WTC11 (cell line): ENCODE measurements around the gene IFNL2. TPM values are rescaled to one million over a fixed set of nuclear protein-coding genes. Genes with fewer than 3 reads are reported as not detected.

Source experiments
- ATF2 ChIP-seq: sonication (generic); formaldehyde crosslinking; IDR thresholded peaks from 2 replicates; pipeline ENCODE4 v1.8.1; 2022; ENCODE audit warnings: low read depth, missing genetic modification reagents, borderline replicate concordance
- CTCF ChIP-seq: fragments of 200-600 bp; IDR thresholded peaks from 2 replicates; pipeline ENCODE4 v1.8.0; 2022; ENCODE audit warnings: antibody characterized with exemption
- E2F4 ChIP-seq: sonication (generic); formaldehyde crosslinking; IDR thresholded peaks from 2 replicates; pipeline ENCODE4 v1.8.1; 2022; ENCODE audit warnings: low read depth, mild to moderate bottlenecking, moderate library complexity, missing genetic modification reagents, borderline replicate concordance
- ETV6 ChIP-seq: sonication (generic); formaldehyde crosslinking; IDR thresholded peaks from 2 replicates; pipeline ENCODE4 v1.8.1; 2022; ENCODE audit warnings: mild to moderate bottlenecking, missing genetic modification reagents
- FOXK1 ChIP-seq: sonication (generic); formaldehyde crosslinking; IDR thresholded peaks from 2 replicates; pipeline ENCODE4 v1.8.0; 2022; ENCODE audit warnings: mild to moderate bottlenecking, moderate library complexity, missing genetic modification reagents
- GTF2I ChIP-seq: fragments of 250-450 bp; sonication (Bioruptor Pico); conservative IDR thresholded peaks from 2 replicates; pipeline ENCODE4 v1.4.0; 2021; ENCODE audit warnings: mild to moderate bottlenecking
- JAZF1 ChIP-seq: fragments of 250-450 bp; sonication (Bioruptor Pico); IDR thresholded peaks from 2 replicates; pipeline ENCODE4 v1.9.0; 2021; ENCODE audit warnings: moderate library complexity, mild to moderate bottlenecking, inconsistent platforms
- KAT7 ChIP-seq: sonication (generic); formaldehyde crosslinking; IDR thresholded peaks from 2 replicates; pipeline ENCODE4 v1.8.1; 2023; ENCODE audit warnings: missing genetic modification reagents, mild to moderate bottlenecking, borderline replicate concordance
- MXD4 ChIP-seq: fragments of 250-450 bp; sonication (Bioruptor Pico); IDR thresholded peaks from 2 replicates; pipeline ENCODE4 v1.8.0; 2021; ENCODE audit warnings: mild to moderate bottlenecking, moderate library complexity, borderline replicate concordance
- NFATC4 ChIP-seq: fragments of 250-450 bp; sonication (Bioruptor Pico); IDR thresholded peaks from 2 replicates; pipeline ENCODE4 v1.9.0; 2021; ENCODE audit warnings: mild to moderate bottlenecking
- NR2C2 ChIP-seq: sonication (generic); formaldehyde crosslinking; IDR thresholded peaks from 2 replicates; pipeline ENCODE4 v1.8.0; 2022; ENCODE audit warnings: mild to moderate bottlenecking, missing genetic modification reagents
- NR3C1 ChIP-seq: sonication (generic); formaldehyde crosslinking; conservative IDR thresholded peaks from 2 replicates; pipeline ENCODE4 v1.8.1; 2023; ENCODE audit warnings: low read depth, mild to moderate bottlenecking, missing genetic modification reagents
- SP1 ChIP-seq: sonication (generic); formaldehyde crosslinking; conservative IDR thresholded peaks from 2 replicates; pipeline ENCODE4 v1.8.1; 2022; ENCODE audit warnings: missing genetic modification reagents
- TEAD4 ChIP-seq: sonication (generic); formaldehyde crosslinking; IDR thresholded peaks from 2 replicates; pipeline ENCODE4 v1.8.0; 2022; ENCODE audit warnings: mild to moderate bottlenecking, missing genetic modification reagents
- ZBTB21 ChIP-seq: sonication (generic); formaldehyde crosslinking; IDR thresholded peaks from 2 replicates; pipeline ENCODE4 v1.8.1; 2023; ENCODE audit warnings: mild to moderate bottlenecking, missing genetic modification reagents, borderline replicate concordance
- ZNF232 ChIP-seq: sonication (generic); formaldehyde crosslinking; IDR thresholded peaks from 2 replicates; pipeline ENCODE4 v1.8.0; 2022; ENCODE audit warnings: mild to moderate bottlenecking, missing genetic modification reagents
- ZNF396 ChIP-seq: fragments of 250-450 bp; sonication (Bioruptor Pico); IDR thresholded peaks from 2 replicates; pipeline ENCODE4 v1.8.0; 2021; ENCODE audit warnings: mild to moderate bottlenecking, moderate library complexity, borderline replicate concordance
- ZNF423 ChIP-seq: fragments of 250-450 bp; sonication (Bioruptor Pico); IDR thresholded peaks from 2 replicates; pipeline ENCODE4 v2.1.2; 2022; ENCODE audit warnings: mild to moderate bottlenecking, moderate library complexity
- ZNF512 ChIP-seq: sonication (generic); formaldehyde crosslinking; IDR thresholded peaks from 2 replicates; pipeline ENCODE4 v1.8.1; 2022; ENCODE audit warnings: missing genetic modification reagents, borderline replicate concordance
- total RNA-seq: library from RNA; stranded (reverse); gene quantifications from 3 replicates; pipeline ENCODE4 v1.2.3, GENCODE V29; 2021
- TF ChIP-seq, protein P1 (sequence below): sonication (generic); formaldehyde crosslinking; IDR thresholded peaks from 2 replicates; pipeline ENCODE4 v1.8.0; 2022; ENCODE audit warnings: mild to moderate bottlenecking, missing genetic modification reagents
- TF ChIP-seq, protein P2 (sequence below): sonication (generic); formaldehyde crosslinking; IDR thresholded peaks from 2 replicates; pipeline ENCODE4 v1.8.0; 2022; ENCODE audit warnings: mild to moderate bottlenecking, missing genetic modification reagents
- TF ChIP-seq, protein P3 (sequence below): fragments of 250-450 bp; sonication (Bioruptor Pico); IDR thresholded peaks from 2 replicates; pipeline ENCODE4 v1.9.0; 2021; ENCODE audit warnings: mild to moderate bottlenecking, borderline replicate concordance
- TF ChIP-seq, protein P4 (sequence below): sonication (generic); formaldehyde crosslinking; IDR thresholded peaks from 2 replicates; pipeline ENCODE4 v1.8.1; 2022; ENCODE audit warnings: mild to moderate bottlenecking, missing genetic modification reagents, moderate library complexity, borderline replicate concordance

Gene IFNL2
- total RNA-seq, 1 experiment from 2014 or later, result not detected

DNA sequence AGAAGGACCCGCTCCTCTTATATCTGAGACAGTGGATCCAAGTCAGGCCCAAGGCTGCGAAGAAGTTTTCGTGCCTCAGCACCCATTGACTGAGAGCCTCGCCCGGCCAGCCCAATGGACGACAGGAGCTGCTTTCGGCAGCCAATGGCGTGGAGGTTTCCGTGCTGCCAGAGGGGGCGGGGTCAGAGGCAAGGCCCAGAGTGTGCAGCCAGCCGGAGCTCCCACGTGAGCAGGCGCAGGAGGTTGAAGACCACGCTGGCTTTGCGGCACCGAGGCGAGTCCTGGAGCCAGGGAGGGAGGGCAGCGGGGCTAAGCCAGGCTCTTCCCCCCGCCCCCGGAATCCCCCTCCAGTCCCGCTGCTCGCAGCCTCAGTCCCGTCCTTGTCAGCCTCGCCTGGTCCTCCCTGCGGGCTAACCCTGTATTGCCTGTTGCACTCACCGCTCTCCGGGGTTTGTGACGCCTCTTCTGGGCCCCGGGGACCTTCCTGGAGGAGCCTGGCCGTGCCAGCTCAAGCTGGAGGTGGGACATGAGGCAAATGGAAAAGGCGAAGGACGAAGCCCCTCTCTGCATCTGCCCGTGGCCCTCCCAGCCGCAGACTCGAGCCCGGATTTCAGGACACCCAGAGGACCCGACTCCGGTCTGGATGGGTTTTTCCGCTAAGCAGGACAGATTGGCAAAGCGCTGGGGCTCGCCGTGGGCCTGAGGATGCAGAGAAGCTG lies 21.1 kb upstream of the IFNL2 start (continued):
- TF ChIP-seq ZNF512, result no peak
- TF ChIP-seq NR2C2 (CRISPR knock-in tag), result peak; percentile 43; the same call in 1 of the 2 replicates
- peak; percentile 76; the same call in 1 of the 2 replicates for TF ChIP-seq ZBTB21 (CRISPR knock-in tag)
- TF ChIP-seq, protein P1, sequence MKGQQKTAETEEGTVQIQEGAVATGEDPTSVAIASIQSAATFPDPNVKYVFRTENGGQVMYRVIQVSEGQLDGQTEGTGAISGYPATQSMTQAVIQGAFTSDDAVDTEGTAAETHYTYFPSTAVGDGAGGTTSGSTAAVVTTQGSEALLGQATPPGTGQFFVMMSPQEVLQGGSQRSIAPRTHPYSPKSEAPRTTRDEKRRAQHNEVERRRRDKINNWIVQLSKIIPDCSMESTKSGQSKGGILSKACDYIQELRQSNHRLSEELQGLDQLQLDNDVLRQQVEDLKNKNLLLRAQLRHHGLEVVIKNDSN, result peak; percentile 78; the same call in 1 of the 2 replicates
- TF ChIP-seq CTCF, result no peak
- peak; percentile 70; the same call in 1 of the 2 replicates for TF ChIP-seq SP1
- TF ChIP-seq MXD4 (CRISPR knock-in tag), result no peak
- TF ChIP-seq, protein P2, sequence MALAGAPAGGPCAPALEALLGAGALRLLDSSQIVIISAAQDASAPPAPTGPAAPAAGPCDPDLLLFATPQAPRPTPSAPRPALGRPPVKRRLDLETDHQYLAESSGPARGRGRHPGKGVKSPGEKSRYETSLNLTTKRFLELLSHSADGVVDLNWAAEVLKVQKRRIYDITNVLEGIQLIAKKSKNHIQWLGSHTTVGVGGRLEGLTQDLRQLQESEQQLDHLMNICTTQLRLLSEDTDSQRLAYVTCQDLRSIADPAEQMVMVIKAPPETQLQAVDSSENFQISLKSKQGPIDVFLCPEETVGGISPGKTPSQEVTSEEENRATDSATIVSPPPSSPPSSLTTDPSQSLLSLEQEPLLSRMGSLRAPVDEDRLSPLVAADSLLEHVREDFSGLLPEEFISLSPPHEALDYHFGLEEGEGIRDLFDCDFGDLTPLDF, result peak; percentile 94
- no peak for TF ChIP-seq JAZF1 (CRISPR knock-in tag)
- TF ChIP-seq ZNF423 (CRISPR knock-in tag), result no peak
- TF ChIP-seq GTF2I (CRISPR knock-in tag), result no peak
- TF ChIP-seq, protein P3, sequence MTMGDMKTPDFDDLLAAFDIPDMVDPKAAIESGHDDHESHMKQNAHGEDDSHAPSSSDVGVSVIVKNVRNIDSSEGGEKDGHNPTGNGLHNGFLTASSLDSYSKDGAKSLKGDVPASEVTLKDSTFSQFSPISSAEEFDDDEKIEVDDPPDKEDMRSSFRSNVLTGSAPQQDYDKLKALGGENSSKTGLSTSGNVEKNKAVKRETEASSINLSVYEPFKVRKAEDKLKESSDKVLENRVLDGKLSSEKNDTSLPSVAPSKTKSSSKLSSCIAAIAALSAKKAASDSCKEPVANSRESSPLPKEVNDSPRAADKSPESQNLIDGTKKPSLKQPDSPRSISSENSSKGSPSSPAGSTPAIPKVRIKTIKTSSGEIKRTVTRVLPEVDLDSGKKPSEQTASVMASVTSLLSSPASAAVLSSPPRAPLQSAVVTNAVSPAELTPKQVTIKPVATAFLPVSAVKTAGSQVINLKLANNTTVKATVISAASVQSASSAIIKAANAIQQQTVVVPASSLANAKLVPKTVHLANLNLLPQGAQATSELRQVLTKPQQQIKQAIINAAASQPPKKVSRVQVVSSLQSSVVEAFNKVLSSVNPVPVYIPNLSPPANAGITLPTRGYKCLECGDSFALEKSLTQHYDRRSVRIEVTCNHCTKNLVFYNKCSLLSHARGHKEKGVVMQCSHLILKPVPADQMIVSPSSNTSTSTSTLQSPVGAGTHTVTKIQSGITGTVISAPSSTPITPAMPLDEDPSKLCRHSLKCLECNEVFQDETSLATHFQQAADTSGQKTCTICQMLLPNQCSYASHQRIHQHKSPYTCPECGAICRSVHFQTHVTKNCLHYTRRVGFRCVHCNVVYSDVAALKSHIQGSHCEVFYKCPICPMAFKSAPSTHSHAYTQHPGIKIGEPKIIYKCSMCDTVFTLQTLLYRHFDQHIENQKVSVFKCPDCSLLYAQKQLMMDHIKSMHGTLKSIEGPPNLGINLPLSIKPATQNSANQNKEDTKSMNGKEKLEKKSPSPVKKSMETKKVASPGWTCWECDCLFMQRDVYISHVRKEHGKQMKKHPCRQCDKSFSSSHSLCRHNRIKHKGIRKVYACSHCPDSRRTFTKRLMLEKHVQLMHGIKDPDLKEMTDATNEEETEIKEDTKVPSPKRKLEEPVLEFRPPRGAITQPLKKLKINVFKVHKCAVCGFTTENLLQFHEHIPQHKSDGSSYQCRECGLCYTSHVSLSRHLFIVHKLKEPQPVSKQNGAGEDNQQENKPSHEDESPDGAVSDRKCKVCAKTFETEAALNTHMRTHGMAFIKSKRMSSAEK, result no peak
- peak; percentile 97 for TF ChIP-seq ZNF232
- TF ChIP-seq TEAD4 (CRISPR knock-in tag), result peak; percentile 60; the same call in 1 of the 2 replicates
- TF ChIP-seq KAT7 (CRISPR knock-in tag), result no peak
- peak; percentile 61 for TF ChIP-seq E2F4
- no peak for TF ChIP-seq NFATC4 (CRISPR knock-in tag)
- TF ChIP-seq, protein P4, sequence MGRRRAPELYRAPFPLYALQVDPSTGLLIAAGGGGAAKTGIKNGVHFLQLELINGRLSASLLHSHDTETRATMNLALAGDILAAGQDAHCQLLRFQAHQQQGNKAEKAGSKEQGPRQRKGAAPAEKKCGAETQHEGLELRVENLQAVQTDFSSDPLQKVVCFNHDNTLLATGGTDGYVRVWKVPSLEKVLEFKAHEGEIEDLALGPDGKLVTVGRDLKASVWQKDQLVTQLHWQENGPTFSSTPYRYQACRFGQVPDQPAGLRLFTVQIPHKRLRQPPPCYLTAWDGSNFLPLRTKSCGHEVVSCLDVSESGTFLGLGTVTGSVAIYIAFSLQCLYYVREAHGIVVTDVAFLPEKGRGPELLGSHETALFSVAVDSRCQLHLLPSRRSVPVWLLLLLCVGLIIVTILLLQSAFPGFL (CRISPR knock-in tag), result no peak
- TF ChIP-seq ATF2, result no peak; the same call in 1 of the 2 replicates
- no peak for TF ChIP-seq NR3C1 (CRISPR knock-in tag)
- TF ChIP-seq FOXK1 (CRISPR knock-in tag), result peak; percentile 84
- TF ChIP-seq ETV6 (CRISPR knock-in tag), result peak; percentile 75; the same call in 1 of the 2 replicates
- TF ChIP-seq ZNF396 (CRISPR knock-in tag), result no peak
